HG03521 (cell line): ENCODE data around the gene ITM2B.
A peak's percentile ranks its signal among the peaks of the same experiment; 100 is the strongest.
"Not testable (repeated sequence)": the region's sequence is repeated elsewhere in the genome, so short reads cannot be mapped to it uniquely, and the experiment has no call there.

Source experiments
- ATAC-seq: cut with Tn5 transposase; IDR thresholded peaks from one replicate; pipeline ENCODE4 v1.9.1; 2021; ENCODE audit warnings: mild to moderate bottlenecking, moderate library complexity; ENCODE audit not compliant: unreplicated experiment

ITM2B gene

GRCh38 chr13:48233046-48233888, at the start of gene ITM2B:
Gene ITM2B, plus strand, starts transcription at chr13:48233206. Its CDS starts 155 bp downstream, at chr13:48233361.
- ATAC-seq, result peak; percentile 51

- ATAC-seq, result no peak
Observed at GRCh38 chr13:48184260-48184659, 48.7 kb upstream of the ITM2B start.

GRCh38 chr13:48185018-48185417, 48.0 kb upstream of the ITM2B start:
- ATAC-seq, result no peak

GRCh38 chr13:48186722-48187121, 46.3 kb upstream of the ITM2B start:
- no peak for ATAC-seq

- ATAC-seq, result no peak
Observed at GRCh38 chr13:48188131-48188530, 44.9 kb upstream of the ITM2B start.

- ATAC-seq, result no peak
Observed at GRCh38 chr13:48188601-48189000, 44.4 kb upstream of the ITM2B start.

- ATAC-seq, result no peak
Observed at GRCh38 chr13:48189171-48189570, 43.8 kb upstream of the ITM2B start.

GRCh38 chr13:48192411-48192935, 40.5 kb upstream of the ITM2B start:
- ATAC-seq, result no peak

- ATAC-seq, result no peak
Observed at GRCh38 chr13:48194379-48194754, 38.6 kb upstream of the ITM2B start.

GRCh38 chr13:48199404-48199946, 33.5 kb upstream of the ITM2B start:
- ATAC-seq, result no peak

- ATAC-seq, result no peak
Observed at GRCh38 chr13:48201044-48201443, 32.0 kb upstream of the ITM2B start.

GRCh38 chr13:48207207-48207606, 25.8 kb upstream of the ITM2B start:
- not testable (repeated sequence) for ATAC-seq

GRCh38 chr13:48210178-48210577, 22.8 kb upstream of the ITM2B start:
- ATAC-seq, result no peak

GRCh38 chr13:48214519-48215121, 18.4 kb upstream of the ITM2B start:
- no peak for ATAC-seq

- ATAC-seq, result not testable (repeated sequence)
Observed at GRCh38 chr13:48215511-48216203, 17.3 kb upstream of the ITM2B start.

- ATAC-seq, result no peak
Observed at GRCh38 chr13:48216204-48216711, 16.7 kb upstream of the ITM2B start.

- no peak for ATAC-seq
Observed at GRCh38 chr13:48220592-48220980, 12.4 kb upstream of the ITM2B start.

GRCh38 chr13:48220981-48221685, 11.9 kb upstream of the ITM2B start:
- no peak for ATAC-seq

- ATAC-seq, result no peak
Observed at GRCh38 chr13:48221686-48222187, 11.3 kb upstream of the ITM2B start.
